Measurements from ENCODE around the gene GID4. TPM values are rescaled to one million over a fixed set of nuclear protein-coding genes. Genes with fewer than 3 reads are reported as not detected.

GID4 gene
- total and polyA plus RNA-seq, 2 of the 13 experiments (the other 11 are each of a cell fraction or from before 2014, with no cell fraction given): 4.3 to 6.1 TPM

DNA sequence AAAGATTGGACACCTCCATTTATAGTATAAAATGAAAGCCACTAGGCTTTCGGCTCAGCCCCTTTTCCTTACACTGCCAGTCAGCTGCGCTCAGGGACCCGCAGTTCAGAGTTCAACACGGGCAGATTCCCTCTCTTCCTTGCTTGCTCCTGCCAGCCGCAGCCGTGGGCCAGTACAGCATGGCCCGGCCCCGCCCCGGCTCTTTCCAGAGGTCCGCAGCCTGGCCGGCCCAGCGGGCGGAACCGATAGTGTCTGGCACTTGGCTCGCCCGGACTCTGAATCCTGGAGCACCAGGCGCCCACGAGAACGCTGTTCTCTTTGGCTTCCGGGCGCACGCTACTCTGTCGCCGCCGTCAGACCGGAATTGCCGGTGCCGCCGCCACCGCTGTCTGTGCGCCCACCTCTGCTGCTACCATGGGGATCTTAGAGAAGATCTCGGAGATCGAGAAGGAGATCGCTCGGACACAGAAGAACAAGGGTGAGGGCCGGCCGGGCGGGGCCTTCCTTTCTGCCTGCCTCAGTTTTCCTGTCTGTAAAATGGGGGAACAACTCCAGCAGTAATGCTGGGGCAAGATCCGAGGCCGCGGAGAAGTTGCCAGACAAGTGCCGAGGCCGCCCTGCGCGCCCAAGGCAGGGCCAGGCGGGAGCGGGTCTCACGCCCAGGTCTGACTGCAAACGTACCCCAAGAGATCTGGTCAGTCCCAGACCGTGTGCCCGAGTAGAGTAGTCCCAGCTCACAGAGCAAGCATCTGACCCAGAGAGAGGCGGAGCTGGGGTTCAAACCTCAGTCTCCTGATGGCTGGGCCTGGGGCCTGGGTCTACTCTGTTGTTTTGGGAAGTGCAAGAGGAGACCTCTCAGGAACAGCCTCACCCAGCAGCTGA is 48.6 kb downstream of the GID4 start, which contains the start of gene DRG2 (continued):
- TF ChIP-seq ZNF710 (CRISPR knock-in tag; IDR thresholded peaks at IDR 0.05; ENCODE audit: borderline replicate concordance): peak; percentile 88; the same call in 1 of the 2 replicates
- no peak for TF ChIP-seq ATM (IDR thresholded peaks at IDR 0.05; ENCODE audit: borderline replicate concordance)
- peak; percentile 78; the same call in 1 of the 2 replicates for TF ChIP-seq AKAP8 (CRISPR knock-in tag; IDR thresholded peaks at IDR 0.05)
- no peak for TF ChIP-seq ZNF207 (IDR thresholded peaks at IDR 0.05; ENCODE audit: borderline replicate concordance)
- TF ChIP-seq TCF12 (IDR thresholded peaks at IDR 0.05): no peak
- TF ChIP-seq TCF12 (CRISPR knock-in tag; IDR thresholded peaks at IDR 0.05): no peak; the same call in 1 of the 2 replicates
- TF ChIP-seq NR3C1 (CRISPR knock-in tag; IDR thresholded peaks at IDR 0.05): no peak
- TF ChIP-seq ZNF510 (CRISPR knock-in tag; IDR thresholded peaks at IDR 0.05; ENCODE audit: low read depth): 0 out of 2 replicates have a peak, but pooled peaks have one; percentile 38
- TF ChIP-seq MEIS1 (CRISPR knock-in tag; IDR thresholded peaks at IDR 0.05; ENCODE audit: borderline replicate concordance): peak; percentile 96
- TF ChIP-seq, protein P1, sequence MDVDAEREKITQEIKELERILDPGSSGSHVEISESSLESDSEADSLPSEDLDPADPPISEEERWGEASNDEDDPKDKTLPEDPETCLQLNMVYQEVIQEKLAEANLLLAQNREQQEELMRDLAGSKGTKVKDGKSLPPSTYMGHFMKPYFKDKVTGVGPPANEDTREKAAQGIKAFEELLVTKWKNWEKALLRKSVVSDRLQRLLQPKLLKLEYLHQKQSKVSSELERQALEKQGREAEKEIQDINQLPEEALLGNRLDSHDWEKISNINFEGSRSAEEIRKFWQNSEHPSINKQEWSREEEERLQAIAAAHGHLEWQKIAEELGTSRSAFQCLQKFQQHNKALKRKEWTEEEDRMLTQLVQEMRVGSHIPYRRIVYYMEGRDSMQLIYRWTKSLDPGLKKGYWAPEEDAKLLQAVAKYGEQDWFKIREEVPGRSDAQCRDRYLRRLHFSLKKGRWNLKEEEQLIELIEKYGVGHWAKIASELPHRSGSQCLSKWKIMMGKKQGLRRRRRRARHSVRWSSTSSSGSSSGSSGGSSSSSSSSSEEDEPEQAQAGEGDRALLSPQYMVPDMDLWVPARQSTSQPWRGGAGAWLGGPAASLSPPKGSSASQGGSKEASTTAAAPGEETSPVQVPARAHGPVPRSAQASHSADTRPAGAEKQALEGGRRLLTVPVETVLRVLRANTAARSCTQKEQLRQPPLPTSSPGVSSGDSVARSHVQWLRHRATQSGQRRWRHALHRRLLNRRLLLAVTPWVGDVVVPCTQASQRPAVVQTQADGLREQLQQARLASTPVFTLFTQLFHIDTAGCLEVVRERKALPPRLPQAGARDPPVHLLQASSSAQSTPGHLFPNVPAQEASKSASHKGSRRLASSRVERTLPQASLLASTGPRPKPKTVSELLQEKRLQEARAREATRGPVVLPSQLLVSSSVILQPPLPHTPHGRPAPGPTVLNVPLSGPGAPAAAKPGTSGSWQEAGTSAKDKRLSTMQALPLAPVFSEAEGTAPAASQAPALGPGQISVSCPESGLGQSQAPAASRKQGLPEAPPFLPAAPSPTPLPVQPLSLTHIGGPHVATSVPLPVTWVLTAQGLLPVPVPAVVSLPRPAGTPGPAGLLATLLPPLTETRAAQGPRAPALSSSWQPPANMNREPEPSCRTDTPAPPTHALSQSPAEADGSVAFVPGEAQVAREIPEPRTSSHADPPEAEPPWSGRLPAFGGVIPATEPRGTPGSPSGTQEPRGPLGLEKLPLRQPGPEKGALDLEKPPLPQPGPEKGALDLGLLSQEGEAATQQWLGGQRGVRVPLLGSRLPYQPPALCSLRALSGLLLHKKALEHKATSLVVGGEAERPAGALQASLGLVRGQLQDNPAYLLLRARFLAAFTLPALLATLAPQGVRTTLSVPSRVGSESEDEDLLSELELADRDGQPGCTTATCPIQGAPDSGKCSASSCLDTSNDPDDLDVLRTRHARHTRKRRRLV (CRISPR knock-in tag; IDR thresholded peaks at IDR 0.05): peak; percentile 64; the same call in 1 of the 2 replicates
- no peak for TF ChIP-seq SUZ12 (IDR thresholded peaks at IDR 0.05; ENCODE audit: low read depth, low read length)
- peak; percentile 83 for TF ChIP-seq ZNF24 (IDR thresholded peaks at IDR 0.05)
- TF ChIP-seq NFE2 (CRISPR knock-in tag; IDR thresholded peaks at IDR 0.05): no peak
- no peak for TF ChIP-seq SNAI1 (CRISPR knock-in tag; IDR thresholded peaks at IDR 0.05; ENCODE audit: borderline replicate concordance)
- TF ChIP-seq GATAD2A (CRISPR knock-in tag; IDR thresholded peaks at IDR 0.05): peak; percentile 95
- peak; percentile 64 for TF ChIP-seq FOSL2 (CRISPR knock-in tag; IDR thresholded peaks at IDR 0.05)
- TF ChIP-seq SRSF1 (optimal IDR thresholded peaks at IDR 0.05; ENCODE audit: low read depth, low read length): peak; percentile 84
- TF ChIP-seq CCAR2 (optimal IDR thresholded peaks at IDR 0.05; ENCODE audit: low read depth, low read length): peak; percentile 97
- TF ChIP-seq BRCA1 (CRISPR knock-in tag; IDR thresholded peaks at IDR 0.05): no peak
- TF ChIP-seq, protein P2, sequence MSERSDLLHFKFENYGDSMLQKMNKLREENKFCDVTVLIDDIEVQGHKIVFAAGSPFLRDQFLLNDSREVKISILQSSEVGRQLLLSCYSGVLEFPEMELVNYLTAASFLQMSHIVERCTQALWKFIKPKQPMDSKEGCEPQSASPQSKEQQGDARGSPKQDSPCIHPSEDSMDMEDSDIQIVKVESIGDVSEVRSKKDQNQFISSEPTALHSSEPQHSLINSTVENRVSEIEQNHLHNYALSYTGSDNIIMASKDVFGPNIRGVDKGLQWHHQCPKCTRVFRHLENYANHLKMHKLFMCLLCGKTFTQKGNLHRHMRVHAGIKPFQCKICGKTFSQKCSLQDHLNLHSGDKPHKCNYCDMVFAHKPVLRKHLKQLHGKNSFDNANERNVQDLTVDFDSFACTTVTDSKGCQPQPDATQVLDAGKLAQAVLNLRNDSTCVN (CRISPR knock-in tag; IDR thresholded peaks at IDR 0.05; ENCODE audit: borderline replicate concordance): peak; percentile 76

Measured in HepG2 (cell line).